Activated CD4-positive, CD25-positive, alpha-beta regulatory T cell treated with anti-CD3 and anti-CD28 coated beads, Interleukin-2, amount 50 U/mL, for 72 hours (primary cell): ENCODE measurements around the gene LMTK2.
"Not testable (repeated sequence)": the region's sequence is repeated elsewhere in the genome, so short reads cannot be mapped to it uniquely, and the experiment has no call there.

Experiments
- DNase-seq: peaks from one replicate; pipeline ENCODE4 v3.0.0; 2021

LMTK2 gene

DNA sequence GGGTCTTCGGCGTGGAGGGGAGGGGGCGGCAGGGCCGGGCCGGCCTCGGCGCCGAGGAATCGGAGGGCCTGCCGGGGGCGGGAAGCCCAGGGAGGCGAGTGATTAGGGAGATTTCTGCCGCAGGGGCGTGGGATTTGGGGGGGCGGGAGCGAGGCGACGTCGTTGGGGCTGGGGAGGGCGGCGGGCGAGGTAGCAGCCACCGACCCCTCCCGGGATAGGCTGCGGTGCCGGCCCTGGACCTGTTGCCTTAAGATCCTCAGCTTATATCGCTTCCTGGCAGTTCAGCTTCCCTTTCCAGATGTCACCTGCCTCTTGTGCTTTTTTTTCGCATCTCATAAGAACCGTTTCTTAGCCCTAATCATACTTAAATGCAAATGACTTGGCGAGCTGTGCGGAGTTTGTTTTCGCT lies 655 bp downstream of the LMTK2 start:
- DNase-seq: no peak

DNA sequence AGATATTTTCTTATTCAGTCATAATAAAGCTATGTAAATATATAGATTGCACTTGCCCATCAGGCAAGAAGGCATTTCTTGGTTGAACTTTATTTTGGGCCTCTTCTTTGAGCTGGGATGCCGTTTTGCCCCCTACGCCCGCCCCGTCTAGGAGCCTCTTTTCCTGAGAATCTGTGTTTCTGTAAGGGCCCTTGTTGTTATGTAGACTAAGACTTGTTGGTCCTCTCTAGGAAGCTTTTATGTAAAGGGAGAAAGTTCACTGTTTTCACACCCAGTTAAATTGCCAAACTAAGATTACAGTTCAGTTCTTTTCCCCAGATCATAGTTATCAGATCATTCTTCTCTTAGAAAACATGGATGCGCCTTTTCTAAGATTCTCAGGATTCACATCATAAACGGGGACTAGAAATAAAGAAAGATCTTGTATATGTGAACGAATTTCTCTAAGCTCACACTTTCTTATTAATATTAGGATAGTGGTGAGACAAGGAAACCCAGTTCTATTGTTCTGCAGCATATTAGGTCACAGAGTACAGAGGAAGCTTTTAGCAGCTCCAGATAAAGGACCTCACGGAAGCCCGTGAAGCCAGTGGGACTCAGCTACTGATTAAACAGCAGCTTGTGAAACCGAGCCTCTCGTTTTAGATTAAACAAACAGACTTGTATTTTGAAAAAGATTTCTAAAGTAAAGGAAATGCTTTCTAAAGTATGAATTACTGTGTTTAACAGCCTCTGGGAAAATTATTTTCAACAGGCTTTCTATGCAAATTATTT lies 3.8 kb downstream of the LMTK2 start:
- DNase-seq: no peak

DNA sequence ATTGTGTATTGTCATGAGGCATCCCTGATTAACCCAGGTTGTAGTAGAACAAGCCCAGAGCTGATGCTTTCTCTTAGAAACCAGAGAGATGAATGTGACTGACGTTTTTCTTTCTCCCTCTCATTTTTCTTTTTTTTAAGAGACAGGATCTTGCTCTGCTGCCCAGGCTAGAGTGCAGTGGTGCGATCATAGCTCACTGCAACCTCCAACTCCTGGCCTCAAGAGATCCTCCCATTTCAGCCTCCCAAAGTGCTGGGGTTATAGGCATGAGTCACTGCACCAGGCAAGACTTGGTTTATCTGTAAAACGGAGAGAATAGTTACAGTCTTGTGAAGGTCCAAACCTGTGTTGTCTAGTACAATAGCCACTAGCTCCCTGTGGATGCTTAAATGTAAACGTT lies 5.4 kb downstream of the LMTK2 start:
- no peak for DNase-seq

DNA sequence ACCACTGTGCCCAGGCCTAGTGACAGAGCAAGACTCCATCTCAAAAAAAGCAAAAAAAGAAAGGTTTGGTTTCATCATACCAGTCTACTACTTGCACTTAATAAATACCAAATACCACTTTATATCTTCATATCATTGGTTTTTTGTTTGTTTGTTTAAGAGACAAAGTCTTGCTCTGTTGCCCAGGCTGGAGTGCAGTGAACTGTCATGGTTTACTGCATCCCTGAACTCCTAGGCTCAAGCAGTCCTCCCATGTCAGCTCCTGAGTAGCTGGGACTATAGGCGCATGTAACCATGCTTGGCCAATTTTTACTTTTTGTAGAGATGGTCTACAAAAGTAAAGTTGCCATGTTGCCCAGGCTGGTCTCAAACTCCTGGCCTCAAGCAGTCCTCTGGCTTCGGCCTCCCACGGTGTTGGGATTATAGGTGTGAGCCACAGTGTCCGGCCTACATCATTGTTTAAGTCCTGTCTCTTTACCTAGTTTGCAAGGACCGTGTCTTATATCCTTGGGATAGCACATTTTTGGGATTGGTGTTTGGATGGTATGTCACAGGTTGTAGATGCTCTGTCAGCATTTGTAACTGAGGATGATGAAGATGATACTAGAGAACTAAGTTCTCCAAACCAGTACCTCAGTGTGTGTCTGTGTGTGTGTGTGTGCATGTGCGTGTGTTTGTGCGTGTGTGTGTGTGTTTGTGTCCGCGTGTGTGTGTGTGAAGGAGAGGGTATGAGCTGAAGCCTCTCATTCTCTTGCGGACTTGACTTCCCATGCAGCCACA lies 9.3 kb downstream of the LMTK2 start:
- DNase-seq: no peak

DNA sequence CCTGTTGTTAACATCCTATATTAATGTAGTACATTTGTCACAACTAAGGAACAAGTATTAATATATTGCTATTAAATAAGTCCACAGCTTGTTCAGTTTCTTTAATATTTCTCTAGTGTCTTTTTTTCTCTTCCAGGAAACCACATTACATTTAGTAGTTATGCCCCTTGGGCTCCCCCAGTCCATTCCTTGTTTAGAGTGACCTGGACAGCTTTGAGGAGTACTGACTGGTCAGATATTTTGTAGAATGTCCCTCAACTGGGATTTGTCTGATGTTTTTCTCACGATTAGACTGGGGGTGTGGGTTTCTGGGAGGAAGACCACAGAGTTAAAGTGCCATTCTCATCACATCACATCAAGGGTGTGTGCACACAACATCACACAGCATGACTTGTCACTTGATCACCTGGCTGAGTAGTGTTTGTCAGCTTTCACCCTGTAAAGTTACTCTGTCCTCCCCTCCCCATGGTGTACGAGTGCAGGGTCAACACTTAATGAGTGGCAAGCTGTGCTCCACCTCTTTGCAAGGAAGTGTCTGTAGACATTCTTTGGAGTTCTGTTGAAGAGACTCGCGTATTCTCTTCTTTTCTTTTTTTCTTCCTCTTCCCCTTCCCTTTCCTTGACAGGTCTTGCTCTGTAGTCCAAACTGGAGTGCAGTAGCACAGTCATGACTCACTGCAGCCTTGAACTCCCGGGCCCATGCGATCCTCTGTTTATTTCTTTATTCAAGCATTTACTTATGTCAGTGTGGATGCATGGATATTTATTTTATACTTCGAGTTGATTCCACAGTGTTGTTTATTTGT lies 10.2 kb downstream of the LMTK2 start:
- no peak for DNase-seq

DNA sequence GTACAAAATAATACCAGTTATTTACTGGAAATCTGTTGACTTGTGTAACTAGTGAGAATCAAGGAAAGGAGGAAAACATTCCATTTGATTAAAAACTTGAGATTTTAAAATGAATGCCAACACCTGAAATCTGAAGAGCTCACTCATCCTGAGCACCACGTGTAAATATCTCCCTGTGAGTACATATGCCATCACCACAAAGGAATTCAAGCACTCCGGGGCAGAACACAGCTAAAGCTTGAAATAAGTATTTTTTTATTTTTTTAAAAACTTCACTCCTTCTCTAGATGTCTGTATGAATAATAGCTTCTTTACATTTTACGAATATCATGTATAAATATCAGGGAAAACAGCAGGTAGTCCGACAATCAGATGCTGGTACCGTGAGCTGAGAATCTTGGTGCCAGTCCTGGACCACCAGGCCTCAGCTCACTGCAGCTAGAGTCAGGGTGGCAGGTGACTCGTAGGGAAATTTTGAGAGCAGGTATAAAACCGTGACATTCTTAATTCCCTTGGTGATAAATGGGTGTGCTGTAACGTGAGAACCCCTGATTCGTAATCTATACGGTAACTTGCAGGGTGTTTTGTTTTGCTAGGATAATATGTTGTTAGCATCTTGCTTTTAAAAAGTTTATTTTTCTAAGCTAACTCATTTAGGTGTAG lies 12.7 kb downstream of the LMTK2 start:
- no peak for DNase-seq

DNA sequence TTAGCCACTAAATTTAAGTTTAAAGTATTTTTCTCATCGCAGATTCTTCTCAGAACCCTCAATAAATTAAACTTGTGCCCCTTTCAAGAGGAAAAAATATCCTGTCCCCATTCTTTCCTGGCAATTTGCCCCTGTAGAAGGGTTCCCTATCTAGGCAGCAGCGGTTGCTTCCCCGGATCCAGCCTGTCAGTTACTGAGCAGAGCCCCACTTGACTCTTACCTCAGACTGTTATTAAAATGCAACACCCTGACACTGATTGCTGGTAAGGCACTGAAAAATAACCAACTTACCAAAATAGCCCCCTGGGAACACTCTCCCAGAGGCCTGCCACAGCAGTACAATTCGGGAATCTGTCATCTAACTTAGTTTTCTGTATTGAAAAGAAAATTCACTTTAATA lies 13.9 kb downstream of the LMTK2 start:
- DNase-seq: no peak

DNA sequence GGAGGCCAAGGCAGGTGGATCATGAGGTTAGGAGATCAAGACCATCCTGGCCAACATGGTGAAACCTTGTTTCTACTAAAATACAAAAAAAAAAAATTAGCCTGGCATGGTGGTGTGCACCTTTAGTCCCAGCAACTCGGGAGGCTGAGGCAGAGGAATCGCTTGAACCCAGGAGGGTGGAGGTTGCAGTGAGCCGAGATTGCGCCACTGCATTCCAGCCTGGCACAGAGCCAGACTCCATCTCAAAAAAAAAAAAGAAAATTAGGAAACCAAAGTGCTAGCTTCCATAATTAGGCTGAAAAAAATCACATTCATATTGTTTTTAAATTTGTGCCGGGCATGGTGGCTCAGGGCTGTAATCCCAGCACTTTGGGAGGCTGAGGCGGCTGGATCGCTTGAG lies 14.7 kb downstream of the LMTK2 start:
- DNase-seq: not testable (repeated sequence)

DNA sequence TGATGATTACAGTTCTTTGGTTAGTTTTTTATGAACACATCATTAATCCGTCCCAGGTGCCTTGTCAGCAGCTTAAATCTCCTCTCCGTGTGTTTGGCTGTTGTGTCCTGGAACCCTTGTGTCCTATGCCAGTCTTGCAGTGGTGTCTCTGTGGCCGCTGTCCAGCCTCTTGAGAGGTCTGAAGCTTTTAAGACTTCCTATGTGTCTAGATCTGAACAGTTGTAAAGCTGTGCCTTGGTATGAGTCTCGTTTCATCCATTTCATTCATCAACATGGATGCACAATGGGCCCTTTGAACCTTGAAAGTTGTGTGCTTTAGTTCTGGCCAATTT lies 16.7 kb downstream of the LMTK2 start:
- DNase-seq: no peak

DNA sequence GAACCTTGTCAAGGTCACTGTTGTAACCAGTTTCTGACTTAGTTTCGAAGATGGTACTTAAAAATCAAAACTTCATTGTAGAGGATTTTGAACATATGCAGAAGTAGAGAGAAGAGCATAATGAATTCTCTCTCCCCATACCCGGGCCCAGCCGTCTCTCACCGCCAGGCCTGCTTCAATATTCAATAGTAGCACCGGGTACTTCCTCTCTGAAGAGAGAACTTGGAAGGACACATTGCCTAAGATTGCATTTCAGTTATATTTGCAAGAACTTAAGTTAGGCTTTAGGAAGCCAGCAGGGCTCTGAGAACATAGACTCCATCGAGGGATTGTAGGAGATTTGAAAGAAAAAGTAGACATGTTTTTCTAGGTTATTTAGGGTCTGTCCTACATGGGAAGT lies 19.1 kb downstream of the LMTK2 start:
- DNase-seq: no peak

DNA sequence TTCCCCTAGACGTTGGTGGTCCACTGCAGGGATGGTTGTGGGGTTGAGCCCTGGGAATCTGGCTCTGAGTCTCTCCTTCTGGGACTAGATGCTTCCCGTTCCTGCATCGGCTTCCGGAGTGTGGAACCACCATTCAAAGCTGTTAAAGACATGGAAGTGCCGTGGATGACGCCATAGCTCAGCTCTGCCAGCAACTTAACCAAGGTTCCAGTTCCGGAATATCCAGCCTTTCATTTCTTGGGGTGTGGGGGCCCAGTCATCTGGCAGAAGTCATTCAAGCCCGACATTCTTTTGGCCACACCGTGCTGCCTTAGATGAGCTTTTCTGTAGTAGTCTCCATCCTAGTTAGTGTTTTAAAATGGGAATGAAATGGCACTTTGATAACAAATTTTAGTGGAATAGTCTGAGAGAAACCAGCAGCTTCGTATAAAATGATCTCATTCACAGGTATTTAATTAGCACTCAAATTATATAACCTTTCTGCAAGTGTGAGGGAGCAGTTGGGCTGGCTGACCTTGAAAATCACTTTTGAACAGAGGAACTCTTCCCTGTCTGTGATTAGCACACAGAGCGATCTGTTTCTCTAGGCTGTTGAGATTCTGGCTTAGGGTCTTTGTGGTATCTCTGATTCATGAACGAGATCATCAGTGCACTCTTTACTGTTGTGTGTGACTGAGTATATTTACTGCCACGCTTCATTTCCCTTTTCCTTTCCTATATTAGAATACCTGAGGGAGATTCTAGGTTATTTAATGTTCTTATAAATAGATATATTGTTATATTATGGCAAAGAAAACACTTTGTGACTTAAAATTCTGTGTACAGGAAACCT lies 19.9 kb downstream of the LMTK2 start:
- no peak for DNase-seq

DNA sequence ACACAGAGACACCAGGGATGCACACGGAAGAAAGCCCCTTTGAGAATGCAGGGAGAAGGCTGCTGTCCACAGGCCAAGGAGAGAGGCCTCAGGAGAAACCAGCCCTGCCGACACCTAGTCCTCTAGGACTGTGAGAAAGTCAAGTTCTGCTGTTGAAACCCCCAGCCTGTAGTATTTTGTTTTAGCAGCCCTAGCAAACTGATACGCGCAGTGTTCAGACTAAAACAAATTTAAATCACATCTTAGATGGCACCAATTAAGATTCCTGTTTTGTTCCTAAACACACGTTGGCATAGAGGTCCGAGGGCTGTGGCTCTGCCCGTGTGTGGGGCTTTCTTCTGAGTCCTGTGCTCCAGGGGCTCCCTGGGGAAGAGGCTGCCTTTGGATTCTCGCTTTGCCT lies 21.7 kb downstream of the LMTK2 start:
- DNase-seq: no peak

DNA sequence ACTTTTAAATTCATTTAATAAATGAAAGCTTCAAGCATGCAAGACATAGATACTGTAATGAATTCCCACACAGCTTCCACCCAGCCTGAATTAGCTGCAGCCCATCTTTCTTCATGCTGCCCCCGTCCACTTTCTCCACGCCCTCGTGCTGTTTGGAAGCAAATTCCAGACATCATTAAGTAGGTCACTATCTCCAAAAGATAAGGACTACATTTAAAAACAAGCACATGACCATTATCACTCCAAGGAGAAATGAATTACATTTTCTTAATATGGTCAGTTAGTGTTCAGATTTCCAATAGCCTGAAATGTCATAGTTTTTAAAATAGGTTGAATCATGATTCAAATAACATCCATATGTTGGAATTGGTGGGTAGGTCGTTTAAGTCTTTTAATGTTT lies 24.3 kb downstream of the LMTK2 start:
- DNase-seq: no peak

DNA sequence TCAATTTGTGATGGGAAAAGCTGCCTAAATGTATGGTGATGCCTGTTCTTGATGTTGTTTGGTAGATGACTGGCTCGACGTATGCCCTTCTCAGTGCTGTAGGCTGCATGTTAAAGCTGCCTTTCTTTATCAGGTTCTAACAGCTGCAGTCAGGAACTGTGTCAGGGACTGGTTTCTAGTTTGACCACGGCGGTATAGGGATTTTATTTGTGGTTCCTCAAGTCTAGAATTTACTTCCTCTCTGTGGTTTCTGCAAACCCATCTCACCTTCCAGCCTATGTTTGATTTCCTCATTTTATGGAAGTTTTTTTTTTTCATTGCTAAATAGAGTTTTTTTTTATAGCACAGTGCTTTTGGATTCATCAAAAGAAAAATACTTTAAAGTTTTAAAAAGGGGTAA lies 26.5 kb downstream of the LMTK2 start:
- DNase-seq: no peak

DNA sequence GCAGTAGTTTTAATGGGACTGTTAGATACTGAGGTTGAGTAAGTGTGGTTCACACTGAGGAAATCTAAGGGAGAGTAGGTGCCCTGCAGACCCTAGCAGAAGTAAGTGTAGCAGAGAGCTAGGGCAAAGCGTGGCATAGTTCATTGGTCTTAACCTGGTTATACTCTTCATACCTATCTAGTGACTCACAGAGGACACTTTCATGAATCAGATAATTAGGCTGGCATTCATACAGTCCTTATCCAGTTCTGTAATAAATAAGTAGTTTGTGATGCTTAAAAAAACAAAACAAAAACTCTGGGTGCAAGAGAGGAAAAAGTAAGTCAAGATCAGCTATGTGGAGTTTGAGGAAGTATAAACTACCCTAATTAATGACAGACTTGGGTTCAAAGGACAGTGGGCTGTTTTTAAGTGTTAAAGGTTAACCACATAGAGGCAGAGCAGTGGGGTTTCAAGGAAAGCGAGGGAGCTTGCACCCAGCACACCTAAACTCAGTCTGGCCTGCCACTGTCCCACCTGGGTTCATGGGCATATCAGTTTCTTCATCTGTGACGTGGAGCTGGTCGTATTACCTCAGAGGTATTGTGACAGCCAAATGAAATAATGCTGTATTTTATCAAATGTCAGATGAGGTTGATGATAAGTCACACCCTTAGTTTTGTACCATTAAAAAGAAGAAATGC lies 27.1 kb downstream of the LMTK2 start:
- DNase-seq: no peak

DNA sequence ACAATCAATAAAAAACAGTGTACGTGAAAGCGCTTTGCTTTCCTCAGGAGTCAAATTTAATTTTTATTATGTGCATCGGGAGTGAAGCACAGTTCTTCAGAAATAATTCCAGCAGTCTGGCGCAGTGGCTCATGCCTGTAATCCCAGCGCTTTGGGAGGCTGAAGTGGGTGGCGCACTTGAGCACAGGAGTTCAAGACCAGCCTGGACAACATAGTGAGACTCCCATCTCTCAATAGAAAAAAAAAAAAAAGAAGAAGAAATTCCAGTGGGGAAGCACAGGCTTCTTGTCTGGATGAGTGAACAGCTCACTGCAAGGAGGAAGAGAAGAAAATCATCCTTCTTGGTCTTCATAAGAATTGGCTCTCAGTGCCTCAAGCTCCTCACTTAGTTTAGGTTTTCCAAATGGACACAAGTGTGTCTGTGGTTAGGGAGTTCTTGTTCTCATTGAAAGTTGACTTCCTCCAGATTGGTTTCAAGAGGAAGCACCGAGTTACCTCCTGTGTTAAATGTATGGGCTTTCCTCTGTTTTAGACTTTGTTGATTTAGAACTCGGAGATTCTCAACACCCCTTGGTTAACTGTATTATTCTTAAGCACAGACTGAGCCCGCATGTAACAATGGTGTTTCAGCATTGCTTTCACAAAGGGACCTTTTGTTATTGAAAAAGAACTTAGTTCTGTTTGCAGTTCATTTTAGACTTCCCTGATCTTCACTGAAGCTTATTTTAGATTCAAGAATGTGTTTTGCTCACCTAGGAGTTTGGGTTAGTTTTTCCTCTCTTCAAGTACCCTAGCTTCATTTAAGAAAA lies 28.0 kb downstream of the LMTK2 start:
- no peak for DNase-seq

DNA sequence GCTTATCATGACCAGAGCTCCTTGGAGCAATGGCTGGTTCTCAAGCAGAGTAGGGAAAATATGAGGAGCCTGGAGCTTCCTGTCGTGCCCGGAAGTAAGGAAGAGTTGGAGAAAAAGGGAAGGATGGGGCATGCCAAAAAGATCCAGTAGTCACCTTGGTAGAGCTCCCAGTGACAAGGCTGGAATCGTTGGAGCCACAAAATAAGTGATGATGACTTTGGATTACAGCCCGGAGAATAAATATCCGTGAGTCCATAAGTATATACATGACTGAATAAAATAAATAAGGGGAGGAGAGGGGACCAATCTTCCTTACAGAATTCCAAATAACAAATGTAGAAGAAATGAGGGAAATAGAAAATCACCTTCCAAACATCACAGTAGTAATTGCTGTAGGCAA lies 29.3 kb downstream of the LMTK2 start:
- no peak for DNase-seq

DNA sequence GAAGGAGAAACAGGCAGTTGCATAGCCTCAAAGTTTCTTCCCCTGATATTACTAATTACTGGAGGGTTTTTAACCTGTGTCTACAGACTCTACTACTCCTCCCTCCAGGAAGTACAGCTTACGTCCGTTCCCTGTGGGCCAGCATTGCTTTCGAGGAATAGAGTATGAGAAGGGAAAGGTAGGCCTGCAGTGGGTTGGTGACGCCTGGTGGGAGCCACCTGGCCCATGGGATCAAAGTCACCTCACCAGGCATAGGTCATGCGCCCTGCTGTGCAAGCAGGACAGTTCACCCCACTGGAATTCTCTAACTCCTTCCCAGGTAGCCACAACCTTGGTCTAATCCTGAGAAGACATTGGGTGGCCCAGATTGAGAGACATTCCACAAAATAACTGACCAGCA lies 29.8 kb downstream of the LMTK2 start:
- no peak for DNase-seq

DNA sequence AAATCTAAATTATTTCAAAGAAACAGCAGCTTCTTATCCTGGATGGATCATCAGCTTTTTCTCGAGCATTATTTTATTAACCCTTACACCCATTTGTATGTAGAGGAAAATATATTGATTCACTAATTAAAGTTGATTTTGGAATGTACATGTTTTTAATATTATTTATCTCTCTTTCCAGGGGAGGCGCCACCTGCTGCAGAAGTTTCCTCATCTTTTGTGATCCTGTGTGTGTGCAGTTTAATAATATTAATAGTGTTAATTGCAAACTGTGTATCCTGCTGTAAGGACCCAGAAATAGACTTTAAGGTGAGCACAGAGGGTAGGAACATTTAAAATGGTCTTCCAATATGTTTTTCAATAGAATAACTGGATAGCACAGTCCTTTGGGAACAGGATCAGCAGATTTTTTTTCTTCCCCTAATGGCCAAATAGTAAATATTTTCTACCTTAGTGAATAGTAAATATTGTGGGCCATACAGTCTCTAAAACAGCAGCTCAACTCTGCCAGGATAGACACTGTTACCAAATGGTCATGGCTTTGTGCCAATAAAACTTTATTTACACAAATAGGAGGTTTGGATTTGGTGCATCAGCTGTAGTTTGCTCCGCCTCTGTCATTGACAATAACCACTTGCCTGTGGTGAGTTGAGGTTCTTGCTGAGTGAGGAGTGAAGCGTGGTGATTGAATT lies 30.6 kb downstream of the LMTK2 start:
- DNase-seq: no peak

DNA sequence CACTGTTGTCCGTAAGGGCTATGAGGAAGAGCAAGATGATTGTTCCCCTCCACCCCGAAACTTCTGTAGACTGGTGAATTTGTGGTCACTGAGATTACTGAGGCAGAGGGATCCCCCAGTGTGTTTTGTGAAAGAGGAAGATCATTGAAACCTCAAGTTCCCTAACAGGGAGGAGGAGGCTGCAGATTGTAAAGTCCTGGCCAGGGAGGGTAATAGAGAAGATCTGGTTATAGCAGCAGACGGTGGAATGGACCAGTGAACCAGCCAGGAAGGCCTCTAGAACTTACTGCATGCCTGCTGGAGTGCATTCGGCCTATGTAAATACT lies 31.1 kb downstream of the LMTK2 start:
- DNase-seq: no peak
